HG03095 (cell line): Measurements from ENCODE around the gene SLC44A4.
A peak's percentile ranks its signal among the peaks of the same experiment; 100 is the strongest.
"Not testable (repeated sequence)": the region's sequence is repeated elsewhere in the genome, so short reads cannot be mapped to it uniquely, and the experiment has no call there.

Source experiments
- ATAC-seq: cut with Tn5 transposase; IDR thresholded peaks from one replicate; pipeline ENCODE4 v1.9.1; 2021; ENCODE audit warnings: moderate library complexity; ENCODE audit not compliant: unreplicated experiment

Gene SLC44A4

GRCh38 chr6:31880616-31881015 lies 1.8 kb upstream of the SLC44A4 start:
- ATAC-seq = no peak

DNA sequence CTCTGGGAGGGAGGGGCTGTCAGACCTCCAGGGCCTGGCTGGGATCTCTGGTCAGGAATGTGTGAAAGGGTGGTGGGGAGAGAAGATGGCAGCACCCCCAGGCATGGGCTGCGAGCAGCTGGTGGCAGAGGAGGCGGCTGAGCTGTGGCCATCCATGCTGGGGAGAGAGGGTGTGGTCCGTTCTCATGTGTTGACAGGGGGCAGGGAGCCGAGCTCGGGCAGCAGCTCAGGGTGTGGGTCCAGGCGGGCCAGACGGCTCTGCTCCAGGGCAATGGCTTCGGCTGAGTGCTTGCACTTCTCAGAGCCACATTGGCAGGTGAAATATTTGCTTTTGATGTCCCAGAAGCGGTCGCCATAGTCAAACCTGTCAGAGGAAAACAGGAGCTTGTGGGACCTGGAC lies 1.1 kb upstream of the SLC44A4 start:
- no peak for ATAC-seq

GRCh38 chr6:31879143-31879542 lies 346 bp upstream of the SLC44A4 start:
- ATAC-seq = no peak

DNA sequence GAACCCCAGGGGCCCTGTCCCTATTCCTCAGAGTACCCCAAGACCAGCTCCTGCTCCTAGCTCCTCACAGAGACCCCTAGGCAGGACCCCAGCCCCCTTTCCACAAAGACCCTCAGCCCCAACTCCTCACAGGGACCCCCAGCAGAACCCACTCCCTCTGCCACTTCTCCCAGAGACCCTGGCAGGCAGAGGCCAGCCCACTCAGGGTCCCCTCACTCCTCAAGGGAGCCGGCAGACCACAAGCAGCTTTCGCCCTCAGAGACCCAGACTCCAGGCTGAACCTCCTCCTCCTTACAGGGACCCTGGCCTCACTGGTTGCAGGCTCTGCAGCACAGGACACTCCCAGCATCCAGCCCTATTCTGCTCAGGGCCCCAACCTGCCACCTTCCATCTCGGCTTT lies 575 bp downstream of the SLC44A4 start:
- ATAC-seq = no peak

GRCh38 chr6:31877651-31878161 lies 1.1 kb downstream of the SLC44A4 start:
- ATAC-seq = no peak

GRCh38 chr6:31877125-31877650 lies 1.6 kb downstream of the SLC44A4 start:
- ATAC-seq = no peak

- no peak for ATAC-seq
These were observed 2.4 kb downstream of the SLC44A4 start for GRCh38 chr6:31876357-31876756.

DNA sequence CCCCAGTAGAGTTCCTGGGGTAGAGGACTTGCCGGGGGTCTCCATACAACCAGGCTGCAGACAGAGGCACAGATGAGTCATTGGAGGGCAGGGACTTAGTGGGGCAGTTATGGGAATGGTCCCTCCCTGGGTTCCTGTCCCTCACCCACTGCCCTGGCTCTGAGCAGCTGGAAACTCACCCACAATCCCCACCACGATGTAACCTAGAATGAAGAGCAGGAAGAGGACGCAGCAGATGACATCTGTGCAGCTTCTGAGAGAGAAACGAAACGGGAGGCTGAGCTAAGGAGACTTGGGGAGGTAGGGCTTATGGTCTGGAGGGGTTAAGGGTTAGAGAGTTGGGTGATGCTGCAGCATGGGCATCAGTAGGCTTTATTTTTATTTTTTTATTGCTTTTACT lies 2.9 kb downstream of the SLC44A4 start:
- ATAC-seq = no peak

DNA sequence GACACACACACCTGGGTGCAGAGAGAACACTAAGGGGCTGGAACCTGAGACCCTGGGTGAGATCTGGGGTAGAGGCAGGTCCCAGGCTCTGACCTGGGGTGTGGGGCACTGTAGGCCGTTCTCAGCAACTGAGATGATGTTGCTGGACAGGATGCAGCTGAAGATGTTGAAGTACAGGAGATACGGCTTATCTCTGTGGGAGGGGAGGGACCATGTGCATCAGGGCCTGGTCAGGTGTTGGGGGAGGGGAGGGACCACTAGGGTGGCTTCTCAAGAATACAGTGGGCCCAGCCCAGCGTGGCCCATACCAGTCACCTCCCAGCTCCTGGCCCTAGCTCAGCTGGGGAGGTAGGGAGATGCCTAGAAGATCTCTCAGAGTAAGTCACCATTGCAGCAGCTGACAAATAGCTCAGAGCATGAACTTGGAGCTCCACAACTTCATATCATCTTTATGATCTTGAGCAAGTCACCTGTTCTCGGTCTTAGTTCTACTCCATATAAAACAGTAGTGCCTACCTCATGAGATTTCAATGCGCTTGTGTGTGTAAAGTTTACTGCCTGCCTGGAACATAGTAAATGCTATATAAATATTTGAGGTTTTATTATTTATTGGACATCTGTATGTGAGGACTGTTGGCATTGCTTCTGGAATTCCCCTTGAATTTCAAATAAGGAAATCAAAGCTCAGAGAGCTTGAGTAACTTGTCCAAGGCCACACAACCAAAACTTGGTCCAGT lies 3.8 kb downstream of the SLC44A4 start:
- no peak for ATAC-seq

DNA sequence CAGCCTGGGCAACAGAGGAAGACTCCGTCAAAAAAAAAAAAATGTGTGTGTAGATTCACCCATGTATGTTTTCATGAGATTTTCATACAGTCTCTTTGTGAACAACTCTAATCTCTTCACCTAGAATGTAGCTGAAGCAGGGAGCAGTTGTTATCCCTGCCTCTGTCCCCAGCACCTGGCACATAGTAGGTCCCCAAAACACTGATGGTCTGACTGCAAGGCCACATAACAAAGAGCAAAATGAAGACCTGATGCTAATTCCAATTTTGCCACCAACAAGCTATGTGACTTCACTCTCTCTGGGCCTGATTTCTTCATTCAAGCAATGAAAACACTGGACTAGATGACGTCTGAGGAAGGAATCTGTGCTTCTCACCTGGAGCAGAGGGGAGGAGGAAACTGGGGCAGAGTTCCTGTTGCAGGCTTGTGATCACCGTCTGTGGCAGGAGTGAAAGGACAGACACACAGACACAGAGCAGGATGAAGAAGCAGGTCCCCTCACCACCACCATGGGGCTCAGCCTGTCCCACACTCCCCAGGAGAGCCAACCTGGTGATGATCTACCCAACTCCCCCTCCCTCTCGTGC lies 4.6 kb downstream of the SLC44A4 start:
- ATAC-seq = no peak

DNA sequence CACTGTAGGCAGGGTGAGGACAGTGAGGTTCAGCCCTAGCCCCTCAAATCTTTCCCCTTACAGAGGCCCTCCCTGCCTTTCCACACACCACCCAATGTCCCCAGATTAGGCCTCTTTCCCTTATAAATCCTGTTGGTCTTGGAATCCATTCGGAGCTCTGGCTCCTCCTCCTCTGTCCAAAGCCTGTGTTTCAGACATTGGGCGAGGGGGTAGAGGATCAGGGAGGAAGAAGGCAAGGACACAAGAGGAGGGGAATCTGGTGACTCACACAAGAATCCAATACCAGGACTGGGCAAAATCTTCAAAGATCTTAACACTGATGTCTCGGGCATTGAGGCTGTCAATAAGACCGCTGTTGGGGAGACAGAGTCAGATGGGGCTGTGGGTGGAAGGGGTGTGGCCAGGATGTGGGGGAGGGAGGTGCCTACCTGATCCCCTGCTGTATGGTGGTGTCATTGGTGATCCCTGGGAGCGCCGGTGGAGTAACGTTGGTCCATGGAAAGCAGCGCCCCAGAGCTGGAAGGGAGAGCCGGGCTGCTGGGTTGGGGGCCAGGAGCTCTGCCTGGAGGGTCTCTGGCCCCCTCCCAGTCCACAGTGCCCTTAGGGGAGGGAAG lies 7.6 kb downstream of the SLC44A4 start:
- ATAC-seq = no peak

- ATAC-seq = no peak
These were observed 8.3 kb downstream of the SLC44A4 start for GRCh38 chr6:31870385-31870921.

DNA sequence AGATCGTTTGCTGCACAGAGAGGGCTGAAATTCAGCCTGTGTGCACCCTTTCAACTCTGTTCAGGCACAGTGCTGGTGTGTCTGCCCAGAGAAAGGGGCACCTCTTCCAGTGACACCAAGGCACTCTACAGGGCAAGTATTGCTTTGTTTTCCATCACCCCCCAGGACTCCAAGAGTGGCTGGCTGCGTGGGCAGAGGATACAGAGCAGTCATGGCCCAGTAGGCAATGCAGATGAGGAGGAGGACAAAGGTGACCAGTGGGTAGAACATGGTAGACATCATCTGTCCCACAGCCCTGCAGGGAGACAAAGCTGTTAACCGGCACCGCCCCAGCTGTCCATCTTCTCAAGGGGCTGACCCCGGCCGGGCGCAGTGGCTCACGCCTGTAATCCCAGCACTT lies 9.5 kb downstream of the SLC44A4 start:
- no peak for ATAC-seq

GRCh38 chr6:31868658-31868971 lies 10.2 kb downstream of the SLC44A4 start:
- not testable (repeated sequence) for ATAC-seq

- ATAC-seq = no peak
These were observed 13.3 kb downstream of the SLC44A4 start for GRCh38 chr6:31865205-31866118.

DNA sequence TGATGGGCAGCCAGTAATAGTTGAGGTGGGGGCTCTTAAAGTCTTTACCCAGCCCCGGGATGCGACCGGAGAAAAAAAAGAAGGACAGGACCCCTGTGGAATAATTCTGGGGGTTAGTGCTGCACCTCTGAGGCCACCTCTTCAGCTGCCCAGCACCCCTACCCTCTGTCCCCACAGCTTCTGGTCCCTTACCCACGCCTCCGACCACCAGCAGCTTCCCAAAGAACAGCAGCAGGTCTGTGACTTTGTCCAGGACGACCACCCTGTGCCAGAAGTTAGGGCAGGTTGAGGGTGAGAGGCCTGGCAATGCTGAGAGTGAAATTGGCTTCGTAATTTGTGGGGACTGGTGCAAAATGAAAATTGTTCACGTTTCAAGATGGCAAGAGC lies 14.0 kb downstream of the SLC44A4 start:
- no peak for ATAC-seq

DNA sequence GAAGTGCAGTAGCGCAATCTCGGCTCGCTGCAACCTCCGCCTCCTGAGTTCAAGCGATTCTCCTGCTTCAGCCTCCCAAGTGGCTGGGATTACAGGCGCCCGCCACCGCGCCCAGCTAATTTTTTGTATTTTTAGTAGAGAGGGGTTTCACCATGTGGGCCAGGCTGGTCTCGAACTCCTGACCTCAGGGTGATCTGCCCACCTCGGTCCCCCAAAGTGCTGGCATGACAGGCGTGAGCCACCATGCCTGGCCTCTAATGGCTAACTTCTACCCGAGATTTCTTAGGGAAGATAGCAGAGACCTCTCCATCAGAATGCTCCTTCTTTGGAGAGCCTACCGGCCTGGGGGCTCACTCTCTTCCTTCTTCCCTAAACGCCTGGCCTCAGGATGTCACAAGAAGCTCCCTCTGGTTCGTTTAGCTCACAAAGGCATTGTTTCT lies 14.7 kb downstream of the SLC44A4 start:
- ATAC-seq = not testable (repeated sequence)

- ATAC-seq = peak; percentile 85
These were observed 16.2 kb downstream of the SLC44A4 start, which contains the start of gene NEU1 for GRCh38 chr6:31862344-31863235. NEU1 (minus strand) TSS chr6:31862821; CDS start chr6:31862776, 45 bp downstream.

DNA sequence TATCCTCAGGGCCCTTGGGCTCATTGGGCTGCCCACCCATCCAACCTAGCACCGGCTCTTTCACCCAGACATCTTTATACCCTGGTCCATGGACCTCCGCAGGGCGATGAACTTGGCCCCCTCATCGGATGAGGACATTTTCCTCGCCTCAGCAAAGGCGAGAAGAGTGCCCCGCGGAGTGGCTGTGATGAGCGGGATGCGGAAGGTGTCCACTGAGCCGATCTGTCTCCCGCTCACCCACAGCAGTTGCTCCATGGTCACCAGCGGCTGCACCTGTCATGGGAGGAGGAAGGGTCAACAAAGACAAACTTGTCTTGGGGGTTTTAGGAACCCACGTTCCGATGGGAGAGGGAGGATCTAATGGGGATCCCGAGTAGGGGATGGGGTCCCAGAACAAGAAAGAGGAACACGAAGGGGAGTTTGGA lies 16.9 kb downstream of the SLC44A4 start:
- no peak for ATAC-seq

DNA sequence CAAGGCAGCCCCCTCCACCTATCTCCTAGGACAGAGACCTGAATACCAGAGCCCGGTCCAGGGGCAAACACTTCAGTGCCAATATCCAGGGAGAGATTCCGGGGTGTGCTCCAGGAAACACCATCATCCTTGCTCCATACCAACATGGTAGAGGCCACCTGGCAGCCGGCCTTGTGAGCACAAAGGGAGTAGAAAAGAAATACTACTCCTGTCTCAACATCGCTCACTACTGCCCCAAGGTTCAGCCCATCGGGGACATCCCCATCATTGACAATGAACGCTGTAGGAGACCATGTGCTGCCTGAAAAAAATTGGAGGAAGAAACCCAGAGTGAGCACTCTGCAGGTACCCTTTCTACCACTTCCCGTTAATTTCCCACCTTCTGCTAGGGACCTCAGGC lies 17.6 kb downstream of the SLC44A4 start:
- ATAC-seq = no peak
